Glomerular endothelial cell (primary cell): ENCODE data around the gene AMPD1. TPM values are rescaled to one million over a fixed set of nuclear protein-coding genes. Genes with fewer than 3 reads are reported as not detected.

Experiments
- DNase-seq: peaks from one replicate; pipeline ENCODE4 v3.0.0-alpha.2; 2011; ENCODE audit warnings: low read depth, low spot score; ENCODE audit errors: extremely low read depth
- total RNA-seq: library from RNA; depleted of rRNA; stranded (reverse); fragments of >200 nt; gene quantifications from 2 replicates; pipeline ENCODE4 v1.2.3, GENCODE V29; 2015

AMPD1 gene
- not detected in 2 replicates for total RNA-seq

- DNase-seq, result no peak
Observed at GRCh38 chr1:114695430-114696058, at the start of gene AMPD1. Gene AMPD1, minus strand, starts transcription at chr1:114695546. Its CDS starts 75 bp downstream, at chr1:114695471.

DNA sequence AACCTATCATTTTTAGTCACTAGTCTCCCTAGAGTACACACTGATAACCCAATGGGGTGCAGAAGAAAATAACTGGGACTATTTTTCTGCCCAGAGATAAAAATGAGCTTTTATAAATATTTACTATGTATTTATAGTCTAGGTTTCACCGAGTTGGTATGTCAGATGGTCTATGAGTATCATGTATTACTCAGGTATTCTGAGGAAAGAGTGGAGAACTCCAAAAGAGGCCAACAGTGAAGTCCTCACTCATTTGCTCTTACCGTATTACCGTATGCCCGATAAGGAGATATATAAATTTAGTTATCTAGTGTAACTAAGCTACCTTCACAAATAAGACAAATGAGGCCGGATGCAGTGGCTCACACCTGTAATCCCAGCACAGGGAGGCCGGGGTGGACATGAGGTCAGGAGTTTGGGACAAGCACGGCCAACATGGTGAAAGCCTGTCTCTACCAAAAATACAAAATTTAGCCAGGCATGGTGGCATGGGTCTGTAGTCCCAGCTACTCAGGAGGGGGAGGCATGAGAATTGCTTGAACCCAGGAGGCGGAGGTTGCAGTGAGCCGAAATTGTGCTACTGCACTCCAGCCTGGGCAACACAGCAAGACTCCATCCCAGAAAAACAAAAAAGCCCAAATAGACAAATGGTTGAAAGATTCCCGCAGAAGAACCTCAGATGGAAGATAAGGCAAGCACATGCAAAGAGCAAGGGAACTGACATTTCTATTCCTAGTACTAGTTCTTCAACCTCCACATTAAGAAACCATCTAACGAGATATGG is 46.8 kb upstream of the AMPD1 start:
- no peak for DNase-seq

GRCh38 chr1:114740331-114740730 is 45.0 kb upstream of the AMPD1 start:
- DNase-seq, result no peak

- no peak for DNase-seq
Observed at GRCh38 chr1:114737314-114737849, 42.0 kb upstream of the AMPD1 start.

DNA sequence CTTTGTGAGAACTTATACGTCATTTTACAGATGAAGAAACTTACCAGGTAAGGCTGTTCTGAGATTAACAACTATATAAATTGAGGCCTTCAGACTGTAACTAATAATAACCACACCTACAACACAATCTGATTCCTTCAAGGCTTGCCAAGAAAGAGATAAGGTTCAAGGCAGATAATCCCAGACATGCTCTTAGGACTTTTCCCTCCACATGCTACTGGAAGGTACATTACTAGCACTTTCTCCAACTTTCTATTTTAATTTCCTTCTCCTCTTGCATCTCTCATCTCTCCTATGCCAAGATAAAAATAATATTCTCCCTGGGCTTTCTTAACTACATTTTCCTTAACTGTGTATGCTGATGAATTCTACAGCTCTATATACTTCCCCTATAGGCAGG is 40.1 kb upstream of the AMPD1 start:
- no peak for DNase-seq

GRCh38 chr1:114729782-114730181 is 34.4 kb upstream of the AMPD1 start:
- DNase-seq, result no peak

- no peak for DNase-seq
Observed at GRCh38 chr1:114728553-114728952, 33.2 kb upstream of the AMPD1 start.

DNA sequence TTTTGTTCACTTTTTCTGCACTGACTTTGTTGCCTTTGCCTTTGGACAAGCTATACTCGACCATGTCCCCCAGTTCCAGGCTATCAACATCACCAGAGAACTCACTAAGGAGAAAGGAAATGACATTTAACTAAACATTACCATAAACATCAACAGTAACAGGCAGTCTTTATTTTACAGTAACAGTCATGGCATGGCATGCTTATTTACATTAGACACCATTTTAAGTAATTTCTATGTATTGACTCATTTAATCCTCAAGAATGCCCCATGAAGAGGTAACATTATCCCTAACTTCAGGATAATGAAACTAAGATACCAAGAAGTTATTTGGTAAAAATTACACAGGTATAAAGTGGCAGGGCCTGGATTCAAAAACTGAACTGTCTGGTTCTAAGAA is 29.9 kb upstream of the AMPD1 start:
- no peak for DNase-seq

DNA sequence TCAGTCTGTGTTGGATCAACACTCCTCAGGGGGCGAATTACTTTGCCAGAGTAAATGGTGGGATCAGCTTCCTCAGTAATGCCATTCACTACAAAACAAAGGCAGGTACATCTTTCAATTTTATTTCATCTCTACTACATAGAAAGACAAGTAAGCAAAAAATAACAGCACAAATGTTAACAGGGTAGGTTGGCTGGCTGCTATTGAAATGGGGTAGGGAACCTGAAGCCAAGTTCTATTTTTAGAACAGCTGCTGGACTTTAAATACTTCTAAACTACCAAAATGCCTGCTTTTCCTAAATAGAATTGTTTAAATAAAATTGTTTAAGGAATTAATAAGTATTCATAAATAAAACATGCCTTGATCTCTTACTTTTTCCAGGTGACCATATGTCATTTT is 28.6 kb upstream of the AMPD1 start:
- DNase-seq, result no peak

GRCh38 chr1:114723457-114723856 is 28.1 kb upstream of the AMPD1 start:
- DNase-seq, result no peak

DNA sequence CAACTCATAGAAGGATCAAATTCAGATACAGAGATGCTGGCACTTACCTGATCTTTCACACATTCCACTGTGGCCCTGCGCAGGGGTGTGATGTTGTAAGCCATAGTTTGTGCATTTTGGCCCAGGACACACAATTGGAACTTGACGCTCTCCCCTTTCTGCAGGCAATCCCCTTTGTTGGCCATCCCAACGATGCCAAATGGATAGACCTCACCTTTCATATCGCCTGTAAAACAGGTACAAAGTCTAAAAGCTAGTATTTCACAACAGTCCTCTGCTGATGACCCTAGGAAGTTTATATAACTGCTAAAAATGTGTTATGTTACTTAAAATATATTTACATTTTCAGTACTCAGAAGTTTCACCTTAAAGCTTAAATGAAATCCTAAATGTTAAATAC is 25.1 kb upstream of the AMPD1 start:
- DNase-seq, result no peak

GRCh38 chr1:114719424-114719787 is 24.1 kb upstream of the AMPD1 start:
- DNase-seq, result no peak

DNA sequence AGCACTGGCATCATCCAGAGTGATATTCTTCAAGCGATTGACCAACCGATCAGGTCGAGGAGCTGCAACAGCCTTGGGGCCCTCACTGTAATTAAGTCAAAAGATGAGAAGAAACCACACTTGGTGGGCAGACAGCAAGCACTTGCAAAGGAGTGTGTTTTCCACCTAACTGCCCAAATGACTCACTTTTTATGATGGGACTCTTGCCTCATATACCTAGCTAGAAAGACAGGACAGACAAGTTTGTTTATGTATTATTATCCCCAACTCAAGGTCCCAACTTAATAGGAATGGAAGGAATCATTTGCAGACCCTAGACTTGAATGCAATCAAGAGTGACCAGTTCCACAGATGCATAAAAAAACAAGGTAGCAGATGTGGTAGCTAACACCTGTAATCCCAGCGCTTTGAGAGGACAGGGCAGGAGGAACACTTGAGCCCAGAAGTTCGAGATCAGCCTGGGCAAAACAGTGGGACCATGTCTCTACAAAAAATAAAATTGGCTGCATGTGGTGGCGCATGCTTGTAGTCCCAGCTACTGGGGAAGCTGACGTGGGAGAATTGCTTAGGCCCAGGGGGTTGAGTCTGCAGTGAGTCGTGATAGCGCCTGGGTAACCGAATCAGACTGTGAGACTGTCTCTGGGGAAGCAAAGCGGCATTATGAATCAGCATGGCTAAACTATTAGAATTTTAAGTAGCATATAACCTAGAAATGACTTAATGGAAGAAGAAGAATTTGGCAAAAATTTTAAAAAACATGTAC is 23.5 kb upstream of the AMPD1 start:
- DNase-seq, result no peak

- peak; percentile 36 for DNase-seq
Observed at GRCh38 chr1:114716304-114717170, 21.2 kb upstream of the AMPD1 start, which contains the start of gene NRAS. Gene NRAS, minus strand, starts transcription at chr1:114716771. Its CDS starts 611 bp downstream, at chr1:114716160.

GRCh38 chr1:114715952-114716303 is 20.6 kb upstream of the AMPD1 start:
- no peak for DNase-seq

DNA sequence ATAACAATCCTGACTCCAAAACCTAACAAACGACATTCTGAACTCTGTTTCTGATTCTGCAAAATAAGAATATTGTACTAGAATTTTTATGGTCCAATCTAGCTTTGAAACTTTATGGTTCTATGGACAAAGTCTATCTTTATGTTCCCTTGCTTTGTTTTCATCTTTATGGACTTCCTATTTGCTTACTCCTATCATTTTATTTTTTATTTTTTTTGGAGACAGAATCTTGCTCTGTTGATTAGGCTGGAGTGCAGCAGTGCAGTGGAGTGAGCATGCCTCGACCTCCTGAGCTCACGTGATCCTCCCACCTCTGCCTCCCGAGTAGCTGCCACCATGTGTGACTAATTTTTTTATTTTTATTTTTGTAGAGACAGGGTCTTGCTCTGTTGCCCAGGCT is 17.6 kb upstream of the AMPD1 start:
- DNase-seq, result no peak

GRCh38 chr1:114710360-114710759 is 15.0 kb upstream of the AMPD1 start:
- no peak for DNase-seq

DNA sequence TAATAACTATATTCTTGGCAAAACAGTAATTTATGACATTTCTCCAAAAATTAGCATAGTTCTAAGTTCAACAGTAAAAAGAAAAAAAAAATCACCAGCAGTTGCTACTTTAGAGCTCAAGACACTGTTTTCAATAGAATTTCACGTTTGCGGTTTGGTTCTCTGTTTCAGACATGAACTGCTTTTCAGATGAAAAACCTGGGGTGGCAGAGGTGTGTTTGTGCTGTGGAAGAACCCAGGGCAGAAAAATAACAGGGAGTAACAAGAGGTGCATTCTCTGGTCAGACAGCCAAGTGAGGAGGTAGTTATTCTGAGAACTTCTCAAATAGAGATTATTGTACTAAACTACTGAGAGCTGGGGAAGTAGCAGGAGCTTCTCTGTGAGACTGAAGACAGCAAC is 12.3 kb upstream of the AMPD1 start:
- DNase-seq, result no peak

DNA sequence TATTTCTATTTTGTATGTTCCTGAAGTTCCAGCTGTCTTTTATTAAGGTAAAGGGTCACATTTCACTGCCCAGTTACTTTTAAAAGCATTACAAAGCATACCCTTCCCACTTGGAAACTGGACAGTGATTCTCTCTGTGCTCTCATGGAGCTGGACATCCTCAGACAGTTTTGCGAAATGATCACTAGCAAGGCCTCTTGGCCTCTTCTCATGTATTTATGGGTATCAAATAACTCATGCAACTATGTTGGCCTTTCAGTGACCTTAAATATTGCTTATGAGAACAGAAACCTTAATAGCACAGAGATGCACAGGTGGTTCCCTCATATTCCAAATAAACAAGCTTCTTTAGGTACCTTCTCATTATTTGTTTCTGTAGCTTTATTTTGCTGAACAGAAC is 7.9 kb upstream of the AMPD1 start:
- DNase-seq, result no peak

- DNase-seq, result no peak
Observed at GRCh38 chr1:114702737-114703136, 7.4 kb upstream of the AMPD1 start.

DNA sequence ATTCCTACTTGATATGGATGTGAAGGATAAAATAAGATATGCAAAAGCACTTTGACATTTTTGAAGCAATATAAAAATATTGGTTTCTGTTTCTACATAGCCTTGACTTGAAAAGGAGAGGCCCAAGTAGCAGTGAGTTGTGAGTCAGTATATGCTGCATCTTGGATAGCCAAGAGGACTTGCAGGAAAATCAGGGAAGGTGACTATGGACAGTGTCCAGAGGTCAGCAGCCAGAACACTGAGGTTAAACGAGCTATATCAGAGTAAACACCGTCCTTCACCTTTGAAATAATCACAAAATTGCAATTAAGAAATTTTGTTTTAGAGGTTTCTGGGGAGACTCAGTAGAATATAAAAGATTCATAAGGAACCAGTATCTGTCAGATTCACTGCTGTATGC is 6.6 kb upstream of the AMPD1 start:
- DNase-seq, result no peak
